ENCODE data around the gene VMAC. TPM values are rescaled to one million over a fixed set of nuclear protein-coding genes. Genes with fewer than 3 reads are reported as not detected.

Gene VMAC
- total RNA-seq, 2 experiments from 2014 or later: 1.7 to 1.9 TPM

- CTCF ChIA-PET: interaction anchor here (0.5 kb wide), 1 partner anchor 72 kb away, joined by 6 read pairs; no protein-coding TSS in a partner anchor
- POLR2A ChIA-PET: no interaction called here
Observed at GRCh38 chr19:5940260-5941208, 35.9 kb downstream of the VMAC start.

- ChIA-PET CTCF (no interaction called here), POLR2A (no interaction called here)
Observed at GRCh38 chr19:5941673-5942072, 37.0 kb downstream of the VMAC start.

DNA sequence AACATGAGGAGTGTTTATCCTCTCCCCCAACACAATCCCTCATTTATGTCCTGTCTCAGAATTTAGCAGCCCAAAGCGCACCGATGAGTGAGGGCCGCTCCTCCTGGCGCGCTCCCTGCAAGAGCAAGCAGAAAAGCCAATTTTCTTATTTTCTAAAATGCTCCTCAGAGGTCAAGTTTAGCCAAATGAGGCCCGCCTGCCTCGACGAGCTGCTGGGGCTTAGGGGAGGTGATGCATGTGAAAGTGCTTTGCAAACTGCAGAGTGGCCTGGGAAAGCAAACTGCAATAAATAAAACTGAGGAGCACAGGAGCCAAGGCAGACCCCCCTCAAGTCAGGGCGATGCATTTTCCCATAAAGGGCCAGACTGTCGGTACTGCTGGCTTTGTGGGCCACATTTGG is 38.4 kb downstream of the VMAC start:
- ChIA-PET CTCF (interaction anchor here (0.6 kb wide), 1 partner anchor 706 kb away, joined by 3 read pairs; no protein-coding TSS in a partner anchor), POLR2A (interaction anchor here (1.0 kb wide), 1 partner anchor 39 kb away, joined by 3 read pairs; no protein-coding TSS in a partner anchor)

DNA sequence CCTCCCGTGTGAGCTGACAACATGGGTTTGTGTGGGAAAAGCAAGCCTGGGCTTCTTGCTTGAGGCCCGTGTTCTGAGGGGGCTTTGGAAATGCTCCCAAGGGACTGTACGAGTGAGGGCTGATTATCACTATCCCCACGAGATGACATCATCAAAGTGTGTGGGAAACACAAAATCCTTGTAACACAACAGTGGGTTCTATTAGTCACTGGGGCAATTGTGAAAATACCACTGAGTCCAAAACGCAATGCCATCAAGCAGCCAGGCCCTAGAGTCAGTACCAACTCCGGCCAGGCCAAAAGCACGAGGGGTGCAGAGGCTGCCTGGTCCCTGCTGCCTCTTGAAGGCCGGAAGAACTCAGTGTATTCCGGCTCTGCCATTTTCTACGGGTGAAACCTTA is 39.0 kb downstream of the VMAC start:
- ChIA-PET CTCF (interaction anchor here (0.6 kb wide), 1 partner anchor 42 kb away, joined by 4 read pairs; no protein-coding TSS in a partner anchor), POLR2A (no interaction called here)

- CTCF ChIA-PET: interaction anchor here (1.1 kb wide), 1 partner anchor 119 kb away, joined by 3 read pairs; no protein-coding TSS in a partner anchor
- POLR2A ChIA-PET: interaction anchor here (0.6 to 1.1 kb wide), 2 partner anchors 43 to 303 kb away, joined by 3 to 4 read pairs; no protein-coding TSS in a partner anchor
Observed at GRCh38 chr19:5947435-5947834, 42.8 kb downstream of the VMAC start.

DNA sequence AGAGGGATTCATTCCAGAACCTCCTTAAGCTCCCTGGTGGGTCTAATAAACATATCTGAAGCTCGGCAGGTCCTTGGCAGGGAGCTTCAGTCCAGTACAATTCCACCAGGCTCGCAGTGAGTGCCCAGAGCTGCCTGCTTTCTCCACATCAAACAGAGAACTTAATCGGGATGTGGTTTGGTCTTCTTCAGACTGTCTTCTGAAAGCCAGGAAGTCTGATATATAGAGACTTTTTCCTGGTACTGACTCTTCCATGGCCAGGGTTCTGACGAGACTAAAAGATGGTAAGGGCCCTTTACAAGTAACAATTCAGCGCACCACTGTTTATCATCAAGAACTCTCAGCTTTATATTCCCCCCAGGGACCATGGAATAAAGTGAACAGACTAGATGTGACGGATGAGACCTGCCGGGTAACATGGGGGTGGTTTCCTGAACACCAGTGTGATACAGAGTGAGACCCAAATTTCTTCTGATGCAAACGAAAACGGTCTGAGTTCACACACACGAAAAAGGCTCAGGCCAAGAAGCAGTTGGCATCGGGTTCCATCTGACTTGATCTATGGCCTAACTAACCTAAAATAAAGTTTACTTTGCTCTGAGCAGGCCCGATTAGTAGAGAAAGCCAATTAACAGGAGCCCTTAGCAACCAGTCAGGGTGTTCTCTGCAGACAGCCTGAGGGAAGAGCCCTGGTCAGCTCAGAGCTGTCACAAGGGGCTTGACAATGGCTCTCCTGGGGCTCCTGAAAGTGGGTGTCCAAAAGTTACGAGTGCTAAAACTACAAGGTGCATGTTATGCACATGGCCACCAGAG is 44.3 kb downstream of the VMAC start:
- CTCF ChIA-PET: interaction anchor here (0.9 to 1.5 kb wide), 7 partner anchors 9 to 74 kb away, joined by 3 to 4 read pairs (median 3); no protein-coding TSS in a partner anchor
- POLR2A ChIA-PET: interaction anchor here (1.7 kb wide), 1 partner anchor 230 kb away, joined by 5 read pairs; no protein-coding TSS in a partner anchor

DNA sequence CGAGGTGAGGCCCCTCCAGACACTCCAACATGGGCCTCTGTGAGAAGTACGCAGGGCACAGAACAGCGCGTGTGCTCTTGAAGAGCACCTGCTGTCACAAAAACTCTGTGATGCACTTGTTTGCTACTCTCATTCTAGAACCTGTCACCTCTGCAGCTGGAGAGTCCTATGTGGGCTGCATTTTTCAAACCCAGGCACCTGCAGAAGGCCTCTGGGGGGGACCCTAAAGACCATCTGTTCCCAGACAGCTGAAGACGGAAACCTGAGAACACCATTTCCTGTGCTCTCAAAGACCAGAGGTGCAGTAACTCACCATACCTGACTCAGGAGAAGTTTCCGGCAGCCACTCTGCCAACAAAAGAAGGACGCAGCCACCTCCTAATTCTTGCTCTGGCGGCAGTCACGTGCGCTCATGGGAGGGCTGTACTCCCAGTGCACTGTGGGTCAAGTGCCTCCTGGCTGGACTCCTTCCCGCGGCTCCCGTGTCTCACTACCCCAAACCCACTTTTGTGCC is 45.2 kb downstream of the VMAC start:
- ChIA-PET POLR2A (interaction anchor here (0.6 to 1.7 kb wide), 3 partner anchors 13 to 231 kb away, joined by 3 to 13 read pairs (median 5); partner anchors contain the start of gene NDUFA11), CTCF (interaction anchor here (1.0 to 1.1 kb wide), 2 partner anchors 37 to 40 kb away, joined by 3 read pairs; no protein-coding TSS in a partner anchor)

GRCh38 chr19:5950741-5951140 is 46.1 kb downstream of the VMAC start:
- ChIA-PET POLR2A (interaction anchor here (1.0 kb wide), 1 partner anchor 12 kb away, joined by 3 read pairs; no protein-coding TSS in a partner anchor), CTCF (interaction anchor here (1.0 kb wide), 1 partner anchor 37 kb away, joined by 3 read pairs; no protein-coding TSS in a partner anchor)

- ChIA-PET POLR2A (interaction anchor here (0.7 kb wide), 1 partner anchor 27 kb away, joined by 12 read pairs; the partner anchor contains the start of gene RANBP3), CTCF (interaction anchor here (1.0 kb wide), 1 partner anchor 33 kb away, joined by 3 read pairs; no protein-coding TSS in a partner anchor)
Observed at GRCh38 chr19:5951338-5951861, 46.7 kb downstream of the VMAC start.

DNA sequence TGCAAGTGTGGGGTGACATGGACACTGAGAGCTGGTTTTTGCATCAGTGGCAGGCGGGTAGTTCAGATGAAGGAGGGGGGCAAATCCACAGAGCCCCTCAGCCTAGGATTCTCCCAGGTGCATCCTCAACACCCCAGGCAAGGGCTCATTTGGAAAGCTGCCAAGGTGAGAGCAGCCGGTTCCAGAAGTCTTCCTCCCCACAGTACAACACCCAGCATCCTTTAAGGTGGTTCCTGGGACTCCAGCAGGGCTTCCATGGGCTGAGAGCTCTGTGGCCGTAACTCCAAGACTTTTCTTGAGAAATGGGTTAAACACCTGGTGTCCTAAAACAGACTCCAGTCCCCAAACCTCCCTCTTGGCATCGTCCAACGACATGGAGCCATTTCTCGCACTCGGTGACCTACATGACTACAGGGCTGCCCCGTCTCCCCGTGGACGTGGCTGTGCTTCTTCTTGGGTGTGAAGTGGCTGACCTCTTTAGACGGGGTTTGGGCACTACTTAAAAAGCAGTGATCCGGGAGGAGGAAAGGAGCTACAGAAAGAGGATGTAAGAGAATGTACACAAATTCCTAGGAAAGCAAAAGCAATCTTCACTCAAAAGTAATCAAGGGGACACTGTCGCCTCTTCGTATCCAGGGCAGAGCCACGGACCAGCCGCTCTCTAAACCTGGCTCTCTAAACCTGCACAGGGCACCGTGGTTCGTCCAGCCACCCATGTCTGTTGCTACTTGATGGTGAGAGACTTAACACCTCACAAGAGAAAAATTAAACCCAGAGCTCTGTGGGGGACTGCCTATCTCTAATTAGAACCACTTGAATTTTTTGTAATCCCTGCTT is 47.7 kb downstream of the VMAC start:
- CTCF ChIA-PET: interaction anchor here (0.6 to 2.0 kb wide), 5 partner anchors 20 to 293 kb away, joined by 3 to 5 read pairs (median 3); partner anchors contain the start of gene NDUFA11
- POLR2A ChIA-PET: interaction anchor here (0.7 to 0.9 kb wide), 2 partner anchors 26 to 49 kb away, joined by 3 to 12 read pairs; partner anchors contain the start of gene RANBP3

- POLR2A ChIA-PET: interaction anchor here (0.9 kb wide), 2 partner anchors 25 to 50 kb away, joined by 3 read pairs; partner anchors contain the start of gene RANBP3
Observed at GRCh38 chr19:5953030-5953589, 48.4 kb downstream of the VMAC start.

DNA sequence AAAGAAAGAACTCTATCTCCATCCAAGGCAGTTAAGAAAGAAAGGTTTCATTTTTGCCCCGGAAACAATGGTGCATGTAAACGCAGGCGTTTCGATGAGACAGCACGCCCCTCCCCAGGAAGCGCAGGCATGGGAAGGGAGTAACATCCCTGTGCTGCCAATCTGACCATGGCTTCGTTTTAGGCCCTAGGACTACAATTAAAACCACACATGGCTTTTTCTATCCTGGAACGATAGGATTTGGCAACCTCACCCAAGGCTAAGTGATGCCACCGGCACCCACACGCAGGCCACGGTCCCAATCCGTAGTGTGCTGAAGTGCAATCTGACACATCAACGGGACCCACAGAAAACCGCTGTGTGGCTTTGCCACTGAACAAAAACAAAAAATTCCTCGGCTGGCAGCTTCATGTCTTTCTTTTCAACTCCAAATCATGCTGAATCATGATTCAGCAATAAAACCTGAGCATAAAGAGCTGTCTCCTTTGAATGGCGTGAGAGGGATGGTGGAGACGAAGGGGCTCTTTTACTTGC is 49.1 kb downstream of the VMAC start:
- POLR2A ChIA-PET: interaction anchor here (0.9 kb wide), 1 partner anchor 24 kb away, joined by 3 read pairs; the partner anchor contains the start of gene RANBP3
- CTCF ChIA-PET: interaction anchor here (1.0 to 2.0 kb wide), 4 partner anchors 19 to 150 kb away, joined by 3 to 5 read pairs (median 4); partner anchors contain the start of gene NDUFA11

More at GRCh38 chr19:5953030-5953589, 48.4 kb downstream of the VMAC start:
- CTCF ChIA-PET: interaction anchor here (0.6 to 2.0 kb wide), 5 partner anchors 19 to 292 kb away, joined by 3 to 5 read pairs (median 3); partner anchors contain the start of gene NDUFA11

DNA sequence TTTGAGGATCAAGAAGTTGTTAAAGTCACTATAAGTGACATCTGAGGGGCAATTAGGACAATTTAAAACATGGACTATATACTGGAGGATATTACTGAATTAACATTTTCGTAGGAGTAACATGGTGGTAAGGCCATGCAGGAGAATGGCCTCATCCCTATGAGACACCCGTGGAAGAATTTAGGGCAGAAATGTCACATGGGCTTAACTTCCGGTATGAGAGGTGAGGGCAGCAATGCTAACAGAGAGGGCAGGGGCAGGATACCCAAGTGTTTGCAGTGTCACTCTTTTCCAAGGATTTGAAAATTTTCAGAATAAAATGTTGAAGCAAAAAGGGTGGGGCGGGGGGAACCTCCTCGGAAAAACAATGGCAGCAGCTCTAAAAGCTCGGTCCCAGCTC is 49.6 kb downstream of the VMAC start:
- ChIA-PET POLR2A (no interaction called here), CTCF (interaction anchor here (2.0 kb wide), 1 partner anchor 18 kb away, joined by 4 read pairs; no protein-coding TSS in a partner anchor)

GRCh38 chr19:5955636-5955935 is 50.9 kb downstream of the VMAC start:
- POLR2A ChIA-PET: no interaction called here
- CTCF ChIA-PET: no interaction called here

- POLR2A ChIA-PET: no interaction called here
- CTCF ChIA-PET: interaction anchor here (1.1 to 1.5 kb wide), 2 partner anchors 10 to 12 kb away, joined by 3 to 4 read pairs; no protein-coding TSS in a partner anchor
Observed at GRCh38 chr19:5956323-5956722, 51.7 kb downstream of the VMAC start.

DNA sequence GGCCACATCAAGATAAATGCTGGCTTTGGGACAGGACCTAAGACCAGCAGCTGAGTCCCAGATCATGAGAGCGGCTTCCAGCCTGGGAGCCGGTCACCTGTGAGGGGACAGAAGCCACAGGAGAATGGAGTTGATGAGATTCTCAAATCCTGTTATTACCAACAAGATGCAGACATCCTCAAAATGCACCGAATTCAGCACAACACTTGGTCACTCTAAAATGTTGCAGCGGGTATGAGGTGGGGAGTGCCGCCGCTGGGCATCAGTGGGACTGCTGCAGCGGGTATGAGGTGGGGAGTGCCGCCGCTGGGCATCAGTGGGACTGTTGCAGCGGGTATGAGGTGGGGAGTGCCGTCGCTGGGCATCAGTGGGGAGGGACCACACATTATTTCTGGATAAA is 52.1 kb downstream of the VMAC start:
- ChIA-PET POLR2A (no interaction called here), CTCF (interaction anchor here (1.1 to 1.5 kb wide), 2 partner anchors 10 to 11 kb away, joined by 3 to 4 read pairs; no protein-coding TSS in a partner anchor)

- POLR2A ChIA-PET: no interaction called here
Observed at GRCh38 chr19:5957170-5957569, 52.5 kb downstream of the VMAC start.

More at GRCh38 chr19:5957170-5957569, 52.5 kb downstream of the VMAC start:
- CTCF ChIA-PET: interaction anchor here (1.2 to 1.5 kb wide), 2 partner anchors 9 to 11 kb away, joined by 4 read pairs; no protein-coding TSS in a partner anchor

All from activated CD8-positive, alpha-beta memory T cell treated with anti-CD3 and anti-CD28 coated beads for 36 hours (primary cell).